HG03095 (cell line): Measurements from ENCODE around the gene TRIP11.

Source experiments
- ATAC-seq: cut with Tn5 transposase; IDR thresholded peaks from one replicate; pipeline ENCODE4 v1.9.1; 2021; ENCODE audit warnings: moderate library complexity; ENCODE audit not compliant: unreplicated experiment

Gene TRIP11

GRCh38 chr14:91961297-91962220 lies 78.3 kb downstream of the TRIP11 start:
- ATAC-seq, result no peak

- no peak for ATAC-seq
Observed at GRCh38 chr14:91957876-91958313, 82.0 kb downstream of the TRIP11 start.

- ATAC-seq, result no peak
Observed at GRCh38 chr14:91956616-91957015, 83.2 kb downstream of the TRIP11 start.

DNA sequence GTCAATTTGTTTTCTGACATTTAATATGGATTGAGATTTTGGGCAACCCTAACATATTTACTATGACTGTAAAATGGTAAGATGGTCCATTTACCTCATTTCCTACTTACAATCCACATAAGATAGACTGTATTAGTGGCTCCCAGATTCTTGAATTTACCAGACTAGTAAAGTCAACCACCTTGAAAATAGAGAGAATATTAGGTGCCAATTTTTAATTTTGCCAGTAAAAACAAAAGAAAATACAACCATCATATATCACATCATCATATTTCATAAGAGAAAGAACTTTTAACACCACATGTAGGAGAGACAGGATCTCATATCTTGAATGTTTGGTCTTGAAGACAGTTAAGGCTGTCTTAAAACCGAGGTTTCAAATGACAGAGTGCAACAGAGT lies 84.7 kb downstream of the TRIP11 start:
- ATAC-seq, result no peak

- ATAC-seq, result no peak
Observed at GRCh38 chr14:91953170-91953985, 86.5 kb downstream of the TRIP11 start.

DNA sequence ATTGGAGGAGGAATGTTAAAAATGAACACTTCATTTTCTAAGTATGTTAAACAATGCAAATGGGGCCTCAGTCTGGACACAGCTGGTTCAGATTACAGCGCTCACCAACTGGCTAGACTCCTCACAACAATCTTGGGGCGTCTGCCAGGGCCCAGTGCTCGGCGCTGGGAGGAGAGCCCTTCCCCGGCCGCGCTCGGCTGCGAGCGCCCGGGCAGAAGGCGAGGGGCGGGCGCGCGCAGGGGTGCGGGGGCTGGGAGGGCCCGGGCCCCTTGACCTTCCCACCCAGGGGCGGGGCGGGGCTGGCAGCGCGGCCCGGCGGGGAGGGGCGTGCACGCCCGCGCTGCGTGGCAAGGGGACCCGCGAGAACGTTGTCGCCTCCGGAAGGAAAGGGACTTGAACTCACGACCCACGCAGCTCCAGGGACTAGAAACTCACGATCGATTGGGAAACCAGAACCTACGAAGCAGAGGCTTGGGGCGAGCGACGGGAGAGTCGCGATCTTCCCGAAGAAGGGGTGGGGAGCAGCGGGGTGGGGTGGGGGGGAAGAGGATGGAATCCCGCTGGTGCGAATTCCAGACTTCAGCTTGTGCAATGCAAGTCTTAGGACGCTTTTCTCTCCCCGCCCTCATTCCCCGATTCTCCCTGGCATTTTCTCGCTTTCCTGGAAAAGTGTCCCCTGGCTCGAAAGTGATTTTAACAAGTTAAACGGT lies 92.2 kb downstream of the TRIP11 start, which contains the start of gene FBLN5:
FBLN5 (minus strand) TSS at position 220 of the 710 bp plus-strand sequence. CDS start 465 bp downstream, outside the sequence.
- ATAC-seq, result no peak

- ATAC-seq, result no peak
Observed at GRCh38 chr14:91946622-91947474, 93.0 kb downstream of the TRIP11 start.

DNA sequence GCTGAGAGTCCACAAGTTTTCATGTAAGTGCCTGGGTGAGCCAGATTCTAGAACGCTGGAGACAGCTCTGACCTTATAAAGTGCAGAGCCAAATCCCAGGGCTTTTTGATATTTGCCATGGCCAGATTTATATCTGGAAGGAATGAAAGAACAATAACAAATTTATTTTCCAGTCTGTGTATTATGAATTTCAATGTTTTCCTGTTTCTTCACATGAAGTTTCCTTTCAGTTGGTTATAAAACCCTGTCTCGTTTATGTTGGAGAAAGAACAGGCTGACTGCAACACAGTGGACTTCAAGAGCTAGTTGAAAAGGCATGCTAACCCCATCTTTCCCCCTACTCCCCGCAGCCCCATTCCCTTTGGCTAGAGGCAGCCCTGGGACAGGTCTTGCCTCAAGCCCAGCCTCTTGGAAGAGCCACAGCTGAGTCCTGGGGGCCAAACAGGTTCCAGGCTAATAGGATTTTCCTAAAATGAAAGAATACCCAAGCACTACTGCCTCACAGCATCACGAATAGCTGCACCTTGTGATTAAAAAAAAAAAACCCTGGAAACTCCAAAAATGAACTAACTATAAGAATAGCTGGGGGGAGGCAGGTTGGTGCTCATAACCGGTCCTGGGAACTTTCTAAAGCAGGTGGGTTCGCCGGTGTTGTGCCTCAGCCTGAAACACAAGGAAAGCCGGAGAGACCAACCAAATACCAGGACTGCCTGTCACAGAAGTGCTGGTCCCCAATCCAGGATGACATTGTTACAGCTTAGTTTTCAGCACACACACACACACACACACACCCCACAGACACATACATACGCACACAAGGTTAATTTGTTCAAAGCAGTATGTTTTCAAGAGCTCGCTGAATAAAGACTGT lies 93.9 kb downstream of the TRIP11 start:
- no peak for ATAC-seq

GRCh38 chr14:91942946-91943345 lies 96.9 kb downstream of the TRIP11 start:
- no peak for ATAC-seq

GRCh38 chr14:91942128-91942527 lies 97.7 kb downstream of the TRIP11 start:
- no peak for ATAC-seq

DNA sequence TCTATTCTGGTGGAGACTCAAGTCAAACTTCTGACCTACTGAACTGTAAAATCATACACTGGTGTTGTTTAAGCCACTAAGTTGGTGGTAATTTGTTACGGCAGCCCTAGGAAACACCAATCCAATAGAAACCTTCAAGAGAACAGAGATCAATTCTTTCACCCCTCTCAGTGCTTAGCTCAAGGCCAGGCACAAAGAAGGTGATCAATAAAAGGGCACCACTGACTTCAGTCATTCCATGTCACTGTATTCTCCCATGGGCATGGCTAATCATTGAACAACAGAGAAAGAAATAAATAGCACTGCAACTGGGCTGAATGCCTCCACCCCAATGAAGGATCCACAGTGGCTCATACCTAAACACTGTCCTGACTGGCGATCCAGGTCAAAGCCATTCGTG lies 99.7 kb downstream of the TRIP11 start:
- no peak for ATAC-seq

DNA sequence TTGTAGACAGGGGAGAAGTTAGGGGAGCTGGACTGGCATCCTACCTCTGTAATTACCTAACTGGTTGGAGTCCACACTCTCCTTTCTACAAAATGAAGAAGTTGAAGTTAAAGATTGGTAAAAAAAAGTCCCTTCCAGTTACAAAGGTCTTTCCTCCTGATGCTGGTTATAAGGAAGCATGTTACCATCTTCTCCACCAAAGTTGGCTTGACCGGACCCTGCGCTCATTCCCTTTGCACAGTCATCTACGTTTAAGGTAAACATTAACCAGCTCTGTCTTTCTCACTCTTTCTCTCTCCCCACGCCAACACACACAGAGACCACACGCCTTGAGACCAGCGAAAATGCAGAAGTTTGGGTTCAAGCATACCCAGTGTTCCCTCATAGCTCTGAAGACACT lies 104.3 kb downstream of the TRIP11 start:
- ATAC-seq, result no peak

DNA sequence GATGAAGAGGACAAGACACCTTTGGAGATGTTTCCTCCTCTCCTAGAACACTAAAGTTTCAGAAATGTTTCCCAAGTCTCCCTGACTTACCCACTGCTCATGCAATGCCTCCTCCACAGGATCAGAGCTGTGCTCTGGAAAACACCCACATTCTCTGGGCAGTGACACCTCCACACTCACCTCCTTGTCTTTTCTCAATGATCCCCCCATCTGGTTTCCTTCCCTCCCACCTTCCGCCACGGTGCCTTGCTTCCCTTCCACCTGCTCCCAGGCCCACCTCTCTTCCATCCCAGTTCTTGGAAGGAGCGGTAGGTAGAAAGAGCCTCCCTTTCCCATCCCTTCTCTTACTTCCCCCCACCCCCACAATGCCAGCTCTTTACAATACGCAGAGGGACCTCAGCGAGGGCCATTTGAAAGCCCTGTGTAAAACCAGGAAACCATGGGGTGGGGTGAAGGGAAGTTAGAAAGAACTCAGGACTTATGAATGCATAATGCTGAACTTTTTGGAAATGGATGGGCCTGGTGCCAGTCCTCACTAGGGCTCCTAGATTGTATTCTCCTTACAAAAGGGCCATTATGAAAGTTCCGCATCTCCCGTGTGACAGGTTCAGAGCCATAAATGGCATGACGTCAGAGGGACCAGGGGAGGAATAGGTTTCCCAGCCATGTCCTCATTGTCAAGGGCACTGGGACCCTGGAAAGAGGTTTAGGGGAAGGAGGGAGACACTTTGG lies 105.1 kb downstream of the TRIP11 start:
- ATAC-seq, result no peak

GRCh38 chr14:91931478-91932088 lies 108.3 kb downstream of the TRIP11 start:
- no peak for ATAC-seq

DNA sequence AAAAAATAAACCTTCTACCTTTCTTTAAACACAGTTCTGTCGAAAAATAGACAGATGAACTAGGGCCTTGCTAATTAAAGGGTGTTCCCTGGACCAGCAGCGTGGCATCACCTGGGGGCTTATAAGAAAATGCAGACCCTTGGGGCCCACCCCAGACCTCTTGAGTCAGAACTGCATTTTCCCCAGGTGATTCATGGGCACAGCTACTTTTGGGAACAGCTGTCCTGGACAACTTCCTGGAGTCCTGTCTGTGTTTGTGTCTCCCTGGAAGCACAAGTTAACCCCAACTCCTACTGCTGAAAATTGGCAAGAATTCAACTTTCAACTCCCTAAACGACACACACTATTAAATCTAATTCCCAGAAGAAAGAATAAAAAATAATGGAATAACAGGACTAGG lies 110.2 kb downstream of the TRIP11 start:
- ATAC-seq, result no peak

DNA sequence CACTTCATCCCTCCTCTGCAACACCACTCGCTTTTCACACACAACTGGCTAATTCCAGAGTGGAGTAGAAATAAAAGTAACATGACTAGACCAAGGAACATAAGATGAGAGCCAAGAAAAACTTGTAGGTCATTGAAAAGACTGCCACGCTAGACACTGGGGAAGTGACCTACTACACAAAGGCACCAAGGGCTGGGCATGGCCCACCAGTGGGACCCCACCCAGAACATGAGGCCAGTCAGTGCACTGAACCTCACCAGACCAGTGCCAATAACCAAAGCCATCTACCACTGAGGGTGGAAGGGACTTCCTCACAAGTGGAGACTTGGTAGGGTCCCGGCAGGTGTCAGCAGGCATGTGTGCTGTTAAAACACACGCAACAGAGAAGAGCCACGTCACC lies 112.1 kb downstream of the TRIP11 start:
- no peak for ATAC-seq

DNA sequence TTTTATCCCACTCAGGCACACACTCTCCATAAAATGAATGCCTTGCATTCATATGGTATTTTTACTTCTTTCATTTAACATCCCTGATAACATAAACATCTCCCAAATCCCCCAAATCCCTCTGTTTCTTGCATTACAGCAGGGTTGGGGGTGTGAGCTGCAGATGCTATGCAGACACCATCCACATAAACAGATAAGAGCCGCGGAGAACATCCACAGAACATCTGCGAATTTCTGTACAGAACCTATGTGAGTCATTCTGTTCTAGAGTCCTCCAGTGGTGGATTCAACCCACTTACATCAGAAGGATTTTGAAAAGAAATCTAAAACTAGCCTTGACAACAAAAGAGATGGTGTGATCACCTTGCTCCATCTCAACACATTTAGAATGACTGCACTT lies 112.7 kb downstream of the TRIP11 start:
- no peak for ATAC-seq
